HepG2 (cell line): ENCODE measurements around the gene MDP1. TPM values are rescaled to one million over a fixed set of nuclear protein-coding genes. Genes with fewer than 3 reads are reported as not detected.
A peak's percentile ranks its signal among the peaks of the same experiment; 100 is the strongest.

Source experiments
- ATF5 ChIP-seq: sonication (generic); formaldehyde crosslinking; IDR thresholded peaks from 2 replicates; pipeline ENCODE4 v1.4.0; 2020; ENCODE audit warnings: mild to moderate bottlenecking, low read depth, missing genetic modification reagents
- CHCHD3 ChIP-seq: sonication (generic); formaldehyde crosslinking; IDR thresholded peaks from 2 replicates; pipeline ENCODE4 v1.8.0; 2022; ENCODE audit warnings: mild to moderate bottlenecking, missing genetic modification reagents, moderate library complexity
- HNF4G ChIP-seq, 2 experiments: sonication (generic) in 1 of 2; formaldehyde crosslinking in 1 of 2; IDR thresholded peaks; 2 replicates each; pipeline versions ENCODE4 v1.4.0 to v1.6.1; 2011 to 2020; ENCODE audit warnings: borderline replicate concordance in 2 of 2, low read depth in 2 of 2, mild to moderate bottlenecking in 2 of 2, low read length in 1 of 2, missing genetic modification reagents in 1 of 2, moderate library complexity in 1 of 2
- HNRNPLL ChIP-seq: fragments of 200-400 bp; formaldehyde crosslinking; IDR thresholded peaks from 2 replicates; pipeline ENCODE4 v1.6.1; 2017; ENCODE audit warnings: mild to moderate bottlenecking, low read depth, low read length; ENCODE audit not compliant: poor library complexity, severe bottlenecking
- MAX ChIP-seq: IDR thresholded peaks from 2 replicates; pipeline ENCODE4 v1.6.1; 2012; ENCODE audit warnings: inconsistent platforms
- MEF2D ChIP-seq: sonication (generic); formaldehyde crosslinking; IDR thresholded peaks from 2 replicates; pipeline ENCODE4 v1.5.1; 2020; ENCODE audit warnings: mild to moderate bottlenecking, missing genetic modification reagents
- MXI1 ChIP-seq: IDR thresholded peaks from 3 replicates; pipeline ENCODE4 v1.6.1; 2012; ENCODE audit warnings: low read depth, low read length, inconsistent platforms, borderline replicate concordance
- NRL ChIP-seq: sonication (generic); formaldehyde crosslinking; IDR thresholded peaks from 2 replicates; pipeline ENCODE4 v1.5.0; 2020; ENCODE audit warnings: missing genetic modification reagents, mild to moderate bottlenecking, moderate library complexity, borderline replicate concordance
- PAX8 ChIP-seq: sonication (generic); formaldehyde crosslinking; IDR thresholded peaks from 2 replicates; pipeline ENCODE4 v1.8.0; 2022; ENCODE audit warnings: mild to moderate bottlenecking, missing genetic modification reagents, borderline replicate concordance
- RERE ChIP-seq: IDR thresholded peaks from 2 replicates; pipeline ENCODE4 v1.6.1; 2016; ENCODE audit warnings: low read depth, missing genetic modification reagents, missing compliant biosample characterization
- SNAPC4 ChIP-seq: sonication (generic); formaldehyde crosslinking; IDR thresholded peaks from 2 replicates; pipeline ENCODE4 v1.4.0; 2020; ENCODE audit warnings: mild to moderate bottlenecking, missing genetic modification reagents
- TBX2 ChIP-seq: sonication (generic); formaldehyde crosslinking; IDR thresholded peaks from 2 replicates; pipeline ENCODE4 v1.5.0; 2020; ENCODE audit warnings: missing genetic modification reagents, mild to moderate bottlenecking, borderline replicate concordance
- ZMYM3 ChIP-seq: sonication (generic); formaldehyde crosslinking; IDR thresholded peaks from 2 replicates; pipeline ENCODE4 v1.5.1; 2020; ENCODE audit warnings: mild to moderate bottlenecking, missing genetic modification reagents
- ZNF34 ChIP-seq: sonication (generic); formaldehyde crosslinking; IDR thresholded peaks from 2 replicates; pipeline ENCODE4 v1.4.0; 2020; ENCODE audit warnings: mild to moderate bottlenecking, missing genetic modification reagents, borderline replicate concordance
- ZNF614 ChIP-seq: IDR thresholded peaks from 2 replicates; pipeline ENCODE4 v1.6.1; 2018; ENCODE audit warnings: missing biosample characterization, missing genetic modification reagents, inconsistent platforms, borderline replicate concordance
- ZNF776 ChIP-seq: sonication (generic); formaldehyde crosslinking; IDR thresholded peaks from 2 replicates; pipeline ENCODE4 v1.4.0; 2020; ENCODE audit warnings: mild to moderate bottlenecking, missing genetic modification reagents
- polyA plus RNA-seq, 8 experiments: library from polyadenylated mRNA; depleted of rRNA in 3 of 8; stranded (reverse) in 7 of 8; unstranded in 1 of 8; fragments of >200 nt; fragmentation: Illumina TruSeq in 4 of 8; extraction: Trizol in 4 of 8; gene quantifications; 2 replicates each; pipeline versions ENCODE4 v1.2.1 to v1.2.3, GENCODE V29; 2011 to 2016; ENCODE audit warnings: low read depth in 4 of 8, missing spikeins in 1 of 8, mixed read lengths in 1 of 8; ENCODE audit not compliant: insufficient read depth in 1 of 8
- total RNA-seq, 5 experiments: library from RNA; depleted of rRNA; stranded (reverse); fragments of >200 nt; fragmentation: Illumina TruSeq; extraction: Trizol; gene quantifications; 2 replicates each; pipeline ENCODE4 v1.2.3, GENCODE V29; 2016; ENCODE audit warnings: low read depth in 1 of 5

MDP1 gene
- total and polyA plus RNA-seq, 2 of the 13 experiments (the other 11 are each of a cell fraction or from before 2014, with no cell fraction given): 44.1 to 48.7 TPM

- TF ChIP-seq HNRNPLL (peak; percentile 99), TBX2 (CRISPR knock-in tag) (peak; percentile 99), ZNF776 (CRISPR knock-in tag) (peak; percentile 99), MXI1 (peak; percentile 100), CHCHD3 (peak; percentile 94), ZNF614 (CRISPR knock-in tag) (peak; percentile 99), MAX (no peak), PAX8 (CRISPR knock-in tag) (0 out of 2 replicates have a peak, but pooled peaks have one; percentile 73), HNF4G (IDR thresholded peaks at IDR 0.05; ENCODE audit: borderline replicate concordance, low read depth, low read length) (peak; percentile 88), HNF4G (CRISPR knock-in tag; IDR thresholded peaks at IDR 0.05; ENCODE audit: borderline replicate concordance, low read depth) (peak; percentile 75), SNAPC4 (CRISPR knock-in tag) (peak; percentile 97), ZMYM3 (CRISPR knock-in tag) (peak; percentile 76; the same call in 1 of the 2 replicates), ATF5 (CRISPR knock-in tag) (no peak; the same call in 1 of the 2 replicates), ZNF34 (CRISPR knock-in tag) (peak; percentile 99; the same call in 1 of the 2 replicates), MEF2D (peak; percentile 93), NRL (peak; percentile 98; the same call in 1 of the 2 replicates), RERE (CRISPR knock-in tag) (no peak; the same call in none of the 2 replicates)
Measured at GRCh38 chr14:24188251-24189058, 27.4 kb downstream of the MDP1 start, which contains the start of gene IPO4 (continued).
